SK-N-SH (cell line): ENCODE data around the gene SYNE3.

Experiments used
- EZH2phosphoT487 ChIP-seq: fragments of 200-600 bp; sonication (generic); IDR thresholded peaks from 2 replicates; pipeline ENCODE4 v1.6.1; 2017; ENCODE audit warnings: low read depth, mixed run types, mild to moderate bottlenecking, antibody characterized with exemption, moderate library complexity, borderline replicate concordance
- FOXM1 ChIP-seq: IDR thresholded peaks from 2 replicates; pipeline ENCODE4 v1.4.0; 2012; ENCODE audit warnings: low read depth, mild to moderate bottlenecking
- JUND ChIP-seq: IDR thresholded peaks from 2 replicates; pipeline ENCODE4 v1.4.0; 2012
- MEF2A ChIP-seq: IDR thresholded peaks from 2 replicates; pipeline ENCODE4 v1.4.0; 2012; ENCODE audit warnings: low read depth, borderline replicate concordance
- MXI1 ChIP-seq: IDR thresholded peaks from 2 replicates; pipeline ENCODE4 v1.6.1; 2012; ENCODE audit warnings: mild to moderate bottlenecking, low read depth, low read length, improper control_type of control experiment
- POLR2AphosphoS5 ChIP-seq: IDR thresholded peaks from 2 replicates; pipeline ENCODE4 v1.6.1; 2012; ENCODE audit warnings: low read depth, low read length
- REST ChIP-seq: IDR thresholded peaks from 2 replicates; pipeline ENCODE4 v1.6.1; 2012; ENCODE audit warnings: mild to moderate bottlenecking, low read depth, low read length, moderate library complexity
- RFX5 ChIP-seq: IDR thresholded peaks from 2 replicates; pipeline ENCODE4 v1.6.1; 2012; ENCODE audit warnings: mild to moderate bottlenecking, improper control_type of control experiment, low read length
- SIN3A ChIP-seq: IDR thresholded peaks from 2 replicates; pipeline ENCODE4 v1.6.1; 2012; ENCODE audit warnings: low read depth, mild to moderate bottlenecking, low read length, moderate library complexity, borderline replicate concordance
- SMC3 ChIP-seq: IDR thresholded peaks from 2 replicates; pipeline ENCODE4 v1.6.1; 2012; ENCODE audit warnings: low read depth, low read length, improper control_type of control experiment
- YY1 ChIP-seq: IDR thresholded peaks from 2 replicates; pipeline ENCODE4 v1.4.0; 2012; ENCODE audit warnings: low read depth, mild to moderate bottlenecking
- TF ChIP-seq, protein P1 (sequence below): fragments of 200-600 bp; sonication (generic); IDR thresholded peaks from 2 replicates; pipeline ENCODE4 v1.6.1; 2017; ENCODE audit warnings: antibody characterized with exemption, mild to moderate bottlenecking, moderate library complexity
- TF ChIP-seq, protein P2 (sequence below): IDR thresholded peaks from 2 replicates; pipeline ENCODE4 v1.4.0; 2012; ENCODE audit warnings: low read depth

GRCh38 chr14:95510804-95511203 is 5.6 kb downstream of the SYNE3 start:
- TF ChIP-seq SMC3 (no peak), YY1 (no peak), JUND (no peak), REST (no peak), SIN3A (no peak), POLR2AphosphoS5 (no peak), MXI1 (no peak), MEF2A (no peak), RFX5 (no peak), EZH2phosphoT487 (no peak), FOXM1 (no peak)
- TF ChIP-seq, protein P1, sequence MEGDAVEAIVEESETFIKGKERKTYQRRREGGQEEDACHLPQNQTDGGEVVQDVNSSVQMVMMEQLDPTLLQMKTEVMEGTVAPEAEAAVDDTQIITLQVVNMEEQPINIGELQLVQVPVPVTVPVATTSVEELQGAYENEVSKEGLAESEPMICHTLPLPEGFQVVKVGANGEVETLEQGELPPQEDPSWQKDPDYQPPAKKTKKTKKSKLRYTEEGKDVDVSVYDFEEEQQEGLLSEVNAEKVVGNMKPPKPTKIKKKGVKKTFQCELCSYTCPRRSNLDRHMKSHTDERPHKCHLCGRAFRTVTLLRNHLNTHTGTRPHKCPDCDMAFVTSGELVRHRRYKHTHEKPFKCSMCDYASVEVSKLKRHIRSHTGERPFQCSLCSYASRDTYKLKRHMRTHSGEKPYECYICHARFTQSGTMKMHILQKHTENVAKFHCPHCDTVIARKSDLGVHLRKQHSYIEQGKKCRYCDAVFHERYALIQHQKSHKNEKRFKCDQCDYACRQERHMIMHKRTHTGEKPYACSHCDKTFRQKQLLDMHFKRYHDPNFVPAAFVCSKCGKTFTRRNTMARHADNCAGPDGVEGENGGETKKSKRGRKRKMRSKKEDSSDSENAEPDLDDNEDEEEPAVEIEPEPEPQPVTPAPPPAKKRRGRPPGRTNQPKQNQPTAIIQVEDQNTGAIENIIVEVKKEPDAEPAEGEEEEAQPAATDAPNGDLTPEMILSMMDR: no peak
- TF ChIP-seq, protein P2, sequence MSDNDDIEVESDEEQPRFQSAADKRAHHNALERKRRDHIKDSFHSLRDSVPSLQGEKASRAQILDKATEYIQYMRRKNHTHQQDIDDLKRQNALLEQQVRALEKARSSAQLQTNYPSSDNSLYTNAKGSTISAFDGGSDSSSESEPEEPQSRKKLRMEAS: no peak
